NCI-H524 treated with DMSO at 0.1 percent for 48 hours (cell line): Measurements from ENCODE around the gene TMEM79.
"Not testable (repeated sequence)": the region's sequence is repeated elsewhere in the genome, so short reads cannot be mapped to it uniquely, and the experiment has no call there.

Experiments
- DNase-seq: peaks from one replicate; lab custom pipeline; 2025; lab: John Stamatoyannopoulos, UW

The TMEM79 gene

DNA sequence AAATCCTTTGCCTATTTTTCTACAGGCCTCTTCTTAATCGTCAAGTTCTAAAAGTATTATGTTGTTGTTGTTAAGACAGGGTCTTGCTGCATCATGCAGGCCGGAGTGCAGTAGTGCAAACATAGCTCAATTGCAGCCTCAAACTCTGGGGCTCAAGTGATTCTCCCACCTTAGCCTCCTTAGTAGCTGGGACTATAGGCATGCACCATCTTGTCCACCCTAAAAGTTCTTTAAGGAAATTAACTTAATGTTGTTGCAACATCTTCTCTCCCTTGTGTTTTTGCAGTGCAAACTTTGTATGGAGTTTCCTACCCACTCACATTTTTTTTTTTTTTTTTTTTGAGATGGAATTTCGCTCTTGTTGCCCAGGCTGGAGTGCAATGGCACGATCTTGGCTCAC is 19.1 kb downstream of the TMEM79 start:
- DNase-seq = no peak

DNA sequence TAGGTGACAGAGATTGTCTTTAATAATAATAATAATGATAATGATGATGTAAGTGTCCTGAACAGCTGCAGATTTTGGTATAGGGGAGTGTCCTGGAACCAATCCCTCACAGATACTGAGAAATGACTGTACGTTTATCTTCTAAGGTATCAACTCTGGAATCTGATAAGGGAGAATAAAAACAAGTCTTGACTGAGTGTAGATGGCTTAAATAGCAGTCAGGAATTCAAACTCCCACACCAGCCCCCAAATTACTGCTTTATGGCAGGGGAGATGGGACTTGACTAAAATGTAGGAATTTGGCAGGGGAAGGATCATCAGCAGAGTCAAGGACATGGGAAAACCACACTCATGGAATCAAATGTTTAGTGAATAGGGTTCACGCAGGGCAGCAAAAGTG is 21.1 kb downstream of the TMEM79 start:
- no peak for DNase-seq

DNA sequence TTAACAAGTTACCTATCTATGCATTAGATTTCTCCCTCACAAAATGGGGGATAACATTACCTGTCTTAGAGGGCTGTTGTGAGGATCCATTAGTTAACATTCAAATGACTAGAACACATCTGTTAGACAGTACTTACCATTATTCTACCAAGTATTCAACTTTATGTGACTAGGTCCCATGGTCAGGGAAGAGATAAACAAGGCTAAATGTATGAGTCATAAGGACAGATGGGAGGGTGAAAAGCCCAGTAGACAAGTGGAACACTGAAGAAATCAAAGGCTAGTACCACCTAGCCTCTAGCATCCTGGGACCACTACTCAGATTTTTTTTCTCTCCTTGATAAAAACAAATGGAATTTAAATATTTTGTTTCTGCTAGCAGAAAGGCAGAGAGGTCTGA is 24.0 kb downstream of the TMEM79 start:
- no peak for DNase-seq

DNA sequence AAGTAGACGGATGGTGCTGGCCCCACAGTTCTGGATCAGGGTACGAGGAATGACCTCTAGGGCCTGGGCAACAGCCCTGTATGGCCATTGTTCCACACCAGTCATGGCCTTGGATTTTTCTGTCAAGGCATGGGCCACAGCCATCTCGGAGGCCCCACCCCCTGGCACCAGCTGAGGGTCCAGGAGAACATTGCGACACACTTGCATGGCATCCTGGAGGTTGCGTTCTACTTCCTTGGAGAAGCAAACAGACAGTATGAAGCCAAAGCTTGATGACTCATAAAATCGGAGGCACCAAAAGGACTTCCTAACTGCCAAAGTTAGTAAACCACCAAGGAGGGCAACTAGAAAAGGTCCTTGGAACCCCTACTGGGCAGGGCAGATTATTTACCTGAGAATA is 26.8 kb downstream of the TMEM79 start:
- DNase-seq = no peak

DNA sequence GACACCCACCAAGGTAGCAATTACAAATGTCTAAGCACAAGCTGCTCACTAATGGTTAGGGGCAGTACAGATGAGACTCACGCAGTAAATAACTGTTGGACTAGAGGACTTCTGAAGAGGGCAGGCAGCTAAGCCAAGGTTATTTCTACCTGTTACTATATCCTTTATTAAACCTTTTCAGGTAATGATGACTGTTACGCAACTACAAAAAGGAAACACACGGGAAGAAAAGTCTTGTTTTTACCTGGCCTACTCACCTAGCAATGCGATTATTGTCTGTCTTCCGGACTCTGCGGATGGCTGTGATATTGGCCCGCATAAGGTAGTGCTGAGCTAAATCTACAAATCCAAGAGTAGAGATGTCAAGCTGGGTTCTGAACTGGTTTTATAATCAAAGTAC is 32.8 kb downstream of the TMEM79 start:
- no peak for DNase-seq

- no peak for DNase-seq
Measured at GRCh38 chr1:156319664-156320063, 35.5 kb downstream of the TMEM79 start.

GRCh38 chr1:156320560-156320959 is 36.4 kb downstream of the TMEM79 start:
- no peak for DNase-seq

DNA sequence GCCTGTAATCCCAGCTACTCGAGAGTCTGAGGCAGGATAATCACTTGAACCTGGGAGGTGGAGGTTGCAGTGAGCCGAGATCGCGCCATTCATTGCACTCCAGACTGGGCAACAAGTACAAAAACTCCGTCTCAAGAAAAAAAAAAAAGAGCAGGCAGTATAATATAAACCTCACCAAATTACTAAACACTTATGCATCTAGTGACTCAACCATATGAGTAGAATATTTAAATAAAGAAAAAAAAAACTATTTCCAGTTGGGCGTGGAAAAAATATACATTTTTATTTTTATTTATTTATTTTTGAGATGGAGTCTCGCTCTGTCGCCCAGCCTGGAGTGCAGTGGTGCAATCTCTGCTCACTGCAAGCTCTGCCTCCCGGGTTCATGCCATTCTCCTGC is 39.1 kb downstream of the TMEM79 start:
- DNase-seq = not testable (repeated sequence)

GRCh38 chr1:156336242-156336641 is 52.1 kb downstream of the TMEM79 start:
- DNase-seq = no peak

DNA sequence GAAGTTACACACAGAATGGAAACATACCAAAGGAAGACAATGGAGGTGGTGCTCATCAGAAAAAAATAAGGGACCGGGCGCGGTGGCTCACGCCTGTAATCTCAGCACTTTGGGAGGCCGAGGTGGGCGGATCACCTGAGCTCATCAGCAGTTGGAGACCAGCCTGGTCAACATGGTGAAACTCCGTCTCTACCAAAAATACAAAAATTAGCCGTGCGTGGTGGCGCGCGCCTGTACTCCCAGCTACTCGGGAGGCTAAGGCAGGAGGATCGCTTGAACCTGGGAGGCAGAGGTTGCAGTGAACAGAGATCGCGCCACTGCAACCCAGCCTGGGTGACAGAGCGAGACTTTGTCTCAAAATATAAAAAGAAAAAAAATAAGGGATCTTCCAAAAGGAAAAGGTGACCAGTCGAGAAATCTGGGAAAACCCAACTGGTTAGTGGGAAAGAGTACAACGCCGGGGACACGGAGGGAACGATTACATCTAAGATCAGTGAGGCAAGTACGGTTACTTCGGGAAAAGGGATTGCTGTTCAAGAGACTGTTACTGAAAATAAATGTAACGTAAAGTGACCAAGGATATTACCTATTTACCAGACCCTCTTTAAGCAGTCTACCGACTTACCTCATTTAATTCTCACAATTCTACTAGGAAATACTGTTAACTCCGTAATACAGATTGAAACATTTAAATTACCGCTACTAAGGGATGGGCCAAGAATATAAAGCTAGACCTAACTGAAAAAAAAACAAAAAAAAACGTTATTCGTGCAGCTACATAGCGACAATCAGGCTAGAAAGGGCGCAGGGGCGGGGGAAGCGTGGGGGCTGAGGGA is 53.1 kb downstream of the TMEM79 start:
- DNase-seq = no peak

DNA sequence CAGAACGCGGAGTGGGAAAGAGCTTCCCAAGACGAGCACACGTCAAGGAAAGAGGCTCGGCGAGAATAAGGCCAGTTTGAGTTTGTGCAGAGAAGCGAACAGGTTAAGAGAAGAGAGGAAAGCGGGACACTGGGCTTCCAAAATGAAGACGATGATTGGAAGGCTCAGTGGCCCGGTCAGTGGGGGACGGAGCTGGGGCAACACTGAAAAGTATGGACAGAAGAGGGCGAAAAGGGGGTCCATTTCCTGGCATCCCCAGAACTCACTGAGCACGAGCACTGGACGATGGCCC is 53.7 kb downstream of the TMEM79 start:
- no peak for DNase-seq

GRCh38 chr1:156338180-156338976 is 54.3 kb downstream of the TMEM79 start, which contains the start of the genes CCT3 and TSACC:
Gene CCT3, minus strand, starts transcription at chr1:156338292. Its CDS starts 108 bp downstream, at chr1:156338184.
Gene TSACC, plus strand, starts transcription at chr1:156338526. Its CDS starts 1,232 bp downstream, at chr1:156339758.
- peak; percentile 93 for DNase-seq
